HepG2 (cell line): ENCODE measurements around the gene RBMS2. TPM values are rescaled to one million over a fixed set of nuclear protein-coding genes. Genes with fewer than 3 reads are reported as not detected.
A peak's percentile ranks its signal among the peaks of the same experiment; 100 is the strongest.

Experiments used
- ARID5B ChIP-seq: IDR thresholded peaks from 2 replicates; pipeline ENCODE4 v1.4.0; 2020; ENCODE audit warnings: mild to moderate bottlenecking, missing genetic modification reagents
- ATF7 ChIP-seq, 2 experiments: fragments of 450-650 bp in 1 of 2; sonication (generic) in 1 of 2; formaldehyde crosslinking in 1 of 2; IDR thresholded peaks; 2 replicates each; pipeline versions ENCODE4 v1.4.0 to v1.6.1; 2016 to 2020; ENCODE audit warnings: antibody characterized with exemption in 1 of 2, mild to moderate bottlenecking in 1 of 2, missing genetic modification reagents in 1 of 2
- FOXK1 ChIP-seq: sonication (generic); formaldehyde crosslinking; IDR thresholded peaks from 2 replicates; pipeline ENCODE4 v1.4.0; 2020; ENCODE audit warnings: low read depth, missing genetic modification reagents, borderline replicate concordance
- GABPA ChIP-seq, 2 experiments: IDR thresholded peaks; 2 replicates each; pipeline ENCODE4 v1.6.1; 2011 to 2016; ENCODE audit warnings: low read depth in 2 of 2, low read length in 1 of 2, missing biosample characterization in 1 of 2, missing genetic modification characterization in 1 of 2
- HNF1B ChIP-seq: sonication (generic); formaldehyde crosslinking; IDR thresholded peaks from 2 replicates; pipeline ENCODE4 v1.5.1; 2020; ENCODE audit warnings: mild to moderate bottlenecking, moderate library complexity, missing genetic modification reagents
- NFYC ChIP-seq: IDR thresholded peaks from 2 replicates; pipeline ENCODE4 v1.6.1; 2016; ENCODE audit warnings: missing genetic modification reagents, missing compliant biosample characterization
- SIN3B ChIP-seq: fragments of 150-350 bp; IDR thresholded peaks from 2 replicates; pipeline ENCODE4 v1.6.1; 2014; ENCODE audit warnings: low read length
- SIX4 ChIP-seq: sonication (generic); formaldehyde crosslinking; IDR thresholded peaks from 2 replicates; pipeline ENCODE4 v1.4.0; 2020; ENCODE audit warnings: missing genetic modification reagents
- SP4 ChIP-seq: sonication (generic); formaldehyde crosslinking; IDR thresholded peaks from 2 replicates; pipeline ENCODE4 v1.8.1; 2023; ENCODE audit warnings: mild to moderate bottlenecking, missing genetic modification reagents
- THAP11 ChIP-seq: IDR thresholded peaks from 2 replicates; pipeline ENCODE4 v1.6.1; 2016; ENCODE audit warnings: missing biosample characterization, missing genetic modification reagents
- TIGD3 ChIP-seq: sonication (generic); formaldehyde crosslinking; IDR thresholded peaks from 2 replicates; pipeline ENCODE4 v1.5.1; 2020; ENCODE audit warnings: mild to moderate bottlenecking, missing genetic modification reagents, borderline replicate concordance
- ZNF296 ChIP-seq: sonication (generic); formaldehyde crosslinking; conservative IDR thresholded peaks from 2 replicates; pipeline ENCODE4 v1.5.0; 2020; ENCODE audit warnings: mild to moderate bottlenecking, missing genetic modification reagents
- polyA plus RNA-seq, 8 experiments: library from polyadenylated mRNA; depleted of rRNA in 3 of 8; stranded (reverse) in 7 of 8; unstranded in 1 of 8; fragments of >200 nt; fragmentation: Illumina TruSeq in 4 of 8; extraction: Trizol in 4 of 8; gene quantifications; 2 replicates each; pipeline versions ENCODE4 v1.2.1 to v1.2.3, GENCODE V29; 2011 to 2016; ENCODE audit warnings: low read depth in 4 of 8, missing spikeins in 1 of 8, mixed read lengths in 1 of 8; ENCODE audit not compliant: insufficient read depth in 1 of 8
- total RNA-seq, 5 experiments: library from RNA; depleted of rRNA; stranded (reverse); fragments of >200 nt; fragmentation: Illumina TruSeq; extraction: Trizol; gene quantifications; 2 replicates each; pipeline ENCODE4 v1.2.3, GENCODE V29; 2016; ENCODE audit warnings: low read depth in 1 of 5
- TF ChIP-seq, protein P1 (sequence below): IDR thresholded peaks from 2 replicates; pipeline ENCODE4 v1.6.1; 2016; ENCODE audit warnings: low read depth, missing genetic modification reagents, missing compliant biosample characterization
- TF ChIP-seq, protein P2 (sequence below): sonication (generic); formaldehyde crosslinking; IDR thresholded peaks from 2 replicates; pipeline ENCODE4 v1.5.1; 2020; ENCODE audit warnings: missing genetic modification reagents, mild to moderate bottlenecking, borderline replicate concordance

Gene RBMS2
- total and polyA plus RNA-seq, 2 of the 13 experiments (the other 11 are each of a cell fraction or from before 2014, with no cell fraction given), result 0.53 to 7.4 TPM

GRCh38 chr12:56476972-56477432 is 44.6 kb upstream of the RBMS2 start (continued):
- 0 out of 2 replicates have a peak, but pooled peaks have one; percentile 14 for TF ChIP-seq ARID5B
- no peak for TF ChIP-seq TIGD3
- TF ChIP-seq SIN3B, result no peak
- TF ChIP-seq, protein P1, sequence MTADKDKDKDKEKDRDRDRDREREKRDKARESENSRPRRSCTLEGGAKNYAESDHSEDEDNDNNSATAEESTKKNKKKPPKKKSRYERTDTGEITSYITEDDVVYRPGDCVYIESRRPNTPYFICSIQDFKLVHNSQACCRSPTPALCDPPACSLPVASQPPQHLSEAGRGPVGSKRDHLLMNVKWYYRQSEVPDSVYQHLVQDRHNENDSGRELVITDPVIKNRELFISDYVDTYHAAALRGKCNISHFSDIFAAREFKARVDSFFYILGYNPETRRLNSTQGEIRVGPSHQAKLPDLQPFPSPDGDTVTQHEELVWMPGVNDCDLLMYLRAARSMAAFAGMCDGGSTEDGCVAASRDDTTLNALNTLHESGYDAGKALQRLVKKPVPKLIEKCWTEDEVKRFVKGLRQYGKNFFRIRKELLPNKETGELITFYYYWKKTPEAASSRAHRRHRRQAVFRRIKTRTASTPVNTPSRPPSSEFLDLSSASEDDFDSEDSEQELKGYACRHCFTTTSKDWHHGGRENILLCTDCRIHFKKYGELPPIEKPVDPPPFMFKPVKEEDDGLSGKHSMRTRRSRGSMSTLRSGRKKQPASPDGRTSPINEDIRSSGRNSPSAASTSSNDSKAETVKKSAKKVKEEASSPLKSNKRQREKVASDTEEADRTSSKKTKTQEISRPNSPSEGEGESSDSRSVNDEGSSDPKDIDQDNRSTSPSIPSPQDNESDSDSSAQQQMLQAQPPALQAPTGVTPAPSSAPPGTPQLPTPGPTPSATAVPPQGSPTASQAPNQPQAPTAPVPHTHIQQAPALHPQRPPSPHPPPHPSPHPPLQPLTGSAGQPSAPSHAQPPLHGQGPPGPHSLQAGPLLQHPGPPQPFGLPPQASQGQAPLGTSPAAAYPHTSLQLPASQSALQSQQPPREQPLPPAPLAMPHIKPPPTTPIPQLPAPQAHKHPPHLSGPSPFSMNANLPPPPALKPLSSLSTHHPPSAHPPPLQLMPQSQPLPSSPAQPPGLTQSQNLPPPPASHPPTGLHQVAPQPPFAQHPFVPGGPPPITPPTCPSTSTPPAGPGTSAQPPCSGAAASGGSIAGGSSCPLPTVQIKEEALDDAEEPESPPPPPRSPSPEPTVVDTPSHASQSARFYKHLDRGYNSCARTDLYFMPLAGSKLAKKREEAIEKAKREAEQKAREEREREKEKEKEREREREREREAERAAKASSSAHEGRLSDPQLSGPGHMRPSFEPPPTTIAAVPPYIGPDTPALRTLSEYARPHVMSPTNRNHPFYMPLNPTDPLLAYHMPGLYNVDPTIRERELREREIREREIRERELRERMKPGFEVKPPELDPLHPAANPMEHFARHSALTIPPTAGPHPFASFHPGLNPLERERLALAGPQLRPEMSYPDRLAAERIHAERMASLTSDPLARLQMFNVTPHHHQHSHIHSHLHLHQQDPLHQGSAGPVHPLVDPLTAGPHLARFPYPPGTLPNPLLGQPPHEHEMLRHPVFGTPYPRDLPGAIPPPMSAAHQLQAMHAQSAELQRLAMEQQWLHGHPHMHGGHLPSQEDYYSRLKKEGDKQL (CRISPR knock-in tag), result no peak
- peak; percentile 51; the same call in 1 of the 2 replicates for TF ChIP-seq HNF1B
- TF ChIP-seq SIX4 (CRISPR knock-in tag), result 0 out of 2 replicates have a peak, but pooled peaks have one; percentile 58
- no peak for TF ChIP-seq THAP11 (CRISPR knock-in tag)
- no peak for TF ChIP-seq SP4 (CRISPR knock-in tag)
- TF ChIP-seq, protein P2, sequence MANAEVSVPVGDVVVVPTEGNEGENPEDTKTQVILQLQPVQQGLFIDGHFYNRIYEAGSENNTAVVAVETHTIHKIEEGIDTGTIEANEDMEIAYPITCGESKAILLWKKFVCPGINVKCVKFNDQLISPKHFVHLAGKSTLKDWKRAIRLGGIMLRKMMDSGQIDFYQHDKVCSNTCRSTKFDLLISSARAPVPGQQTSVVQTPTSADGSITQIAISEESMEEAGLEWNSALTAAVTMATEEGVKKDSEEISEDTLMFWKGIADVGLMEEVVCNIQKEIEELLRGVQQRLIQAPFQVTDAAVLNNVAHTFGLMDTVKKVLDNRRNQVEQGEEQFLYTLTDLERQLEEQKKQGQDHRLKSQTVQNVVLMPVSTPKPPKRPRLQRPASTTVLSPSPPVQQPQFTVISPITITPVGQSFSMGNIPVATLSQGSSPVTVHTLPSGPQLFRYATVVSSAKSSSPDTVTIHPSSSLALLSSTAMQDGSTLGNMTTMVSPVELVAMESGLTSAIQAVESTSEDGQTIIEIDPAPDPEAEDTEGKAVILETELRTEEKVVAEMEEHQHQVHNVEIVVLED (CRISPR knock-in tag), result no peak
- peak; percentile 61 for TF ChIP-seq NFYC (CRISPR knock-in tag)
- no peak for TF ChIP-seq ZNF296 (CRISPR knock-in tag)
- no peak for TF ChIP-seq FOXK1 (CRISPR knock-in tag)
- TF ChIP-seq ATF7 (IDR thresholded peaks at IDR 0.05), result no peak
- TF ChIP-seq ATF7 (CRISPR knock-in tag; IDR thresholded peaks at IDR 0.05), result no peak
- no peak for TF ChIP-seq GABPA (IDR thresholded peaks at IDR 0.05; ENCODE audit: low read depth, low read length)
- TF ChIP-seq GABPA (CRISPR knock-in tag; IDR thresholded peaks at IDR 0.05; ENCODE audit: low read depth), result no peak
